Measurements from ENCODE around the gene PALB2. TPM values are rescaled to one million over a fixed set of nuclear protein-coding genes. Genes with fewer than 3 reads are reported as not detected.

Gene PALB2
- total and polyA plus RNA-seq, 2 of the 13 experiments (the other 11 are each of a cell fraction or from before 2014, with no cell fraction given) = 12.1 to 40.9 TPM

- no peak overlapping the region for H3K27ac ChIP-seq (ENCODE audit: extremely low read length, insufficient read depth, low read length)
- ChIA-PET POLR2A (interaction anchor here (0.6 to 0.8 kb wide), 2 partner anchors 10 to 38 kb away, joined by 3 to 4 read pairs; no protein-coding TSS in a partner anchor), CTCF (ENCODE audit: low intra/inter-chr PET ratio, low total read pairs) (no interaction called here)
- peaks cover 40 to 73% of the 10 kb centered on the region in 2 experiments for H3K36me3 ChIP-seq (replicated peaks in 1 of 2; ENCODE audit: control insufficient read depth in 1 of 2, insufficient read depth in 2 of 2, low read length in 2 of 2)
- peak; percentile 8; the same call in 2 of the 3 replicates for ATAC-seq
- FAIRE-seq = no peak
- H2AFZ ChIP-seq (ENCODE audit: low read length) = no peak overlapping the region
- in situ Hi-C loops (cut with HindIII; ENCODE audit: extremely low pct_ligation_motif_present, low pct_unique_long_range_greater_than_20kb) (no loop called here), intact Hi-C loops (cut with micrococcal nuclease; ENCODE audit: unreplicated experiment) (no loop called here)
- no peak overlapping the region for H3K4me3 ChIP-seq (replicated peaks in 1 of 3; ENCODE audit: insufficient read depth in 1 of 3, low read depth in 2 of 3, low read length in 3 of 3)
- H4K20me1 ChIP-seq (ENCODE audit: insufficient read depth, low read length) = 0 out of 2 replicates have a peak, but pooled peaks cover 5% of the 10 kb centered on the region
- H3K4me2 ChIP-seq (ENCODE audit: low read depth, low read length) = no peak overlapping the region
- no peaks in the 10 kb centered on the region for H3K79me2 ChIP-seq (ENCODE audit: insufficient read depth, low read length)
- WGBS (ENCODE audit: low lambda C conversion rate) = 96% methylated on average over 2 of the region's 2 CpGs
- DNase-seq (ENCODE audit: low spot score) = no peak
- TF ChIP-seq E2F1 (CRISPR knock-in tag; IDR thresholded peaks at IDR 0.05) (no peak), PAF1 (CRISPR knock-in tag; IDR thresholded peaks at IDR 0.05) (peak; percentile 59; the same call in 1 of the 2 replicates), RBM22 (optimal IDR thresholded peaks at IDR 0.05; ENCODE audit: low read length) (peak; percentile 65), POLR2AphosphoS2 (IDR thresholded peaks at IDR 0.05; ENCODE audit: low read depth, low read length) (peak; percentile 76; the same call in 1 of the 2 replicates), LRRFIP1 (CRISPR knock-in tag; conservative IDR thresholded peaks at IDR 0.05) (no peak), NR1H2 (CRISPR knock-in tag; IDR thresholded peaks at IDR 0.05; ENCODE audit: borderline replicate concordance, low read depth) (no peak)
- TF ChIP-seq, protein P1, sequence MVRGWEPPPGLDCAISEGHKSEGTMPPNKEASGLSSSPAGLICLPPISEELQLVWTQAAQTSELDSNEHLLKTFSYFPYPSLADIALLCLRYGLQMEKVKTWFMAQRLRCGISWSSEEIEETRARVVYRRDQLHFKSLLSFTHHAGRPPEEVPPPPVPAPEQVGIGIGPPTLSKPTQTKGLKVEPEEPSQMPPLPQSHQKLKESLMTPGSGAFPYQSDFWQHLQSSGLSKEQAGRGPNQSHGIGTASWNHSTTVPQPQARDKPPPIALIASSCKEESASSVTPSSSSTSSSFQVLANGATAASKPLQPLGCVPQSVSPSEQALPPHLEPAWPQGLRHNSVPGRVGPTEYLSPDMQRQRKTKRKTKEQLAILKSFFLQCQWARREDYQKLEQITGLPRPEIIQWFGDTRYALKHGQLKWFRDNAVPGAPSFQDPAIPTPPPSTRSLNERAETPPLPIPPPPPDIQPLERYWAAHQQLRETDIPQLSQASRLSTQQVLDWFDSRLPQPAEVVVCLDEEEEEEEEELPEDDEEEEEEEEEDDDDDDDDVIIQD (CRISPR knock-in tag; IDR thresholded peaks at IDR 0.05; ENCODE audit: low read depth) = no peak
- H3K27me3 ChIP-seq (ENCODE audit: control insufficient read depth in 1 of 2, insufficient read depth in 2 of 2, low read length in 2 of 2) = no peaks in the 10 kb centered on the region
- H3K4me1 ChIP-seq (ENCODE audit: insufficient read depth, low read length) = no peaks in the 10 kb centered on the region
- H3K9me3 ChIP-seq (ENCODE audit: low read length) = no peaks in the 10 kb centered on the region
- no TSS peak for BruUV-seq (replicated peaks)
- no peak overlapping the region for H3K9ac ChIP-seq (ENCODE audit: insufficient read depth, low read depth, low read length)
Observed at GRCh38 chr16:23577493-23577892, 63.6 kb downstream of the PALB2 start.

All from HepG2 (cell line).